Mucosa of descending colon (tissue), 3 donors: ENCODE measurements around the gene WFS1. TPM values are rescaled to one million over a fixed set of nuclear protein-coding genes. Genes with fewer than 3 reads are reported as not detected.

Experiments
- ATAC-seq: fragments of 200-7000 bp; cut with Tn5 transposase; one replicate; pipeline ENCODE4 v1.9.1; 2020; ENCODE audit warnings: mild to moderate bottlenecking, moderate library complexity
- DNase-seq, 3 donors: peaks; one replicate each; pipeline ENCODE4 v3.0.0-alpha.2; 2020
- H3K36me3 ChIP-seq: fragments of 200-600 bp; one replicate; pipeline ENCODE4 v1.8.0; 2021; ENCODE audit warnings: low read depth, mild to moderate bottlenecking
- H3K4me1 ChIP-seq: fragments of 200-600 bp; one replicate; pipeline ENCODE4 v1.8.0; 2021; ENCODE audit warnings: low read depth, mild to moderate bottlenecking
- H3K4me3 ChIP-seq: fragments of 200-600 bp; one replicate; pipeline ENCODE4 v1.8.0; 2021; ENCODE audit warnings: mild to moderate bottlenecking
- H3K9me3 ChIP-seq: fragments of 200-600 bp; one replicate; pipeline ENCODE4 v1.8.0; 2021; ENCODE audit warnings: mild to moderate bottlenecking
- intact Hi-C, 2 donors: fragments of 100-400 bp; cut with DNase I in 1 of 2; cut with micrococcal nuclease in 1 of 2; formaldehyde crosslinking; loops; one replicate each; pipeline versions ENCODE4 v1.11.0 to v1.11.1; 2022; cut with DNase I, micrococcal nuclease
- total RNA-seq, 3 donors: library from RNA; stranded (reverse); fragmentation: NEBNext Ultra II Directional in 2 of 3; extraction: Animal tissue kit (Norgen Biotek cat#: 25700) in 2 of 3; gene quantifications; one replicate each; pipeline versions ENCODE4 v1.2.1 to v1.2.4, GENCODE V29; 2021 to 2023
- TF ChIP-seq, protein P1 (sequence below): fragments of 200-600 bp; IDR thresholded peaks from one replicate; pipeline ENCODE4 v1.8.0; 2022; ENCODE audit warnings: antibody characterized with exemption, mild to moderate bottlenecking
- donor health status: DM: no; HTN: no; CAD: no; lungs with moderate emphysema.
- donor health status: DM: no; HTN: no; CAD: no.
- donor health status: DM: no; HTN: yes; CAD: no.

WFS1 gene
- total RNA-seq, 3 donors from 2014 or later = 5.8 to 39.2 (median 14.9) TPM

DNA sequence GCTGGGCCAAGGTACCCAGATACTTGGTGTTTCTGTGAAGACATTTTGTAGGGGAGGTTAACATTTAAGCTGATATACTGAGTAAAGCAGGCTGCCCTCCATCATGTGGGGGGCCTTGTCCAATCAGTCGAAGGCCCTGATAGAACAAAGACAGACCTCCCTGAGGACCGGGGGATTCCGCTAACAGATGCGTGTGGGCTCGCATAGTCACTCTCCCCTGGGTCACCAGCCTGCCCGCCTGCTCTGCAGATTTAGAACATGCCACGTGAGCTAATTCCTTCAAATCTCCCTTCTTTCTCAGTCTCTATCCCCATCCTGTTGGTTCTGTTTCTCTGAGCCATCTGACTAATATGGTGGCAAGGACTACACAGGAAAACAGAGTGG is 60.7 kb downstream of the WFS1 start:
- H3K4me1 ChIP-seq = no peaks in the 10 kb centered on the region
- no peak overlapping the region for H3K4me3 ChIP-seq
- H3K9me3 ChIP-seq = no peaks in the 10 kb centered on the region
- TF ChIP-seq, protein P1, sequence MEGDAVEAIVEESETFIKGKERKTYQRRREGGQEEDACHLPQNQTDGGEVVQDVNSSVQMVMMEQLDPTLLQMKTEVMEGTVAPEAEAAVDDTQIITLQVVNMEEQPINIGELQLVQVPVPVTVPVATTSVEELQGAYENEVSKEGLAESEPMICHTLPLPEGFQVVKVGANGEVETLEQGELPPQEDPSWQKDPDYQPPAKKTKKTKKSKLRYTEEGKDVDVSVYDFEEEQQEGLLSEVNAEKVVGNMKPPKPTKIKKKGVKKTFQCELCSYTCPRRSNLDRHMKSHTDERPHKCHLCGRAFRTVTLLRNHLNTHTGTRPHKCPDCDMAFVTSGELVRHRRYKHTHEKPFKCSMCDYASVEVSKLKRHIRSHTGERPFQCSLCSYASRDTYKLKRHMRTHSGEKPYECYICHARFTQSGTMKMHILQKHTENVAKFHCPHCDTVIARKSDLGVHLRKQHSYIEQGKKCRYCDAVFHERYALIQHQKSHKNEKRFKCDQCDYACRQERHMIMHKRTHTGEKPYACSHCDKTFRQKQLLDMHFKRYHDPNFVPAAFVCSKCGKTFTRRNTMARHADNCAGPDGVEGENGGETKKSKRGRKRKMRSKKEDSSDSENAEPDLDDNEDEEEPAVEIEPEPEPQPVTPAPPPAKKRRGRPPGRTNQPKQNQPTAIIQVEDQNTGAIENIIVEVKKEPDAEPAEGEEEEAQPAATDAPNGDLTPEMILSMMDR = no peak
- ATAC-seq = no peak
- no peaks in the 10 kb centered on the region for H3K36me3 ChIP-seq
- no peak for DNase-seq
- intact Hi-C loops = no loop called here

DNA sequence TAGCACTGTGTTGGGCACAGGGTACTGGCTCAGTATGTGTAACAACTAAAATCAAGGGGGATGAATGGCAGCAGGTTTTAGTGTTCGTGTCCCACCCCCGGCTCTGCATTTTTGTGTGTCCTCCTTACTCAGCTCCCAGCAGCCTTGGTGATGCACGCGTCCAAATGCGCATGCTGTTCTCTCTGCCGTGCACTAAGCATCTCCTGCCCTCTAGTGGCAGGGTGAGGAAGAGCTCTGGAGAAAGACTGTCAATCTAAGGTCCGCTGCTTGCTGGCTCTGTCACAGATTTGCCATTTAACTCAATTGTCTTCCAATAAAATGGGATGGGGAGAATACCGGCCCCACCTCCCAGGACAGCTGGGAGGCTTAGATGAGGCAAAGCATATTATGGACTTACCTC is 61.4 kb downstream of the WFS1 start:
- no peaks in the 10 kb centered on the region for H3K36me3 ChIP-seq
- no peaks in the 10 kb centered on the region for H3K4me1 ChIP-seq
- intact Hi-C loops = no loop called here
- ATAC-seq (no peak), DNase-seq (peak in 1 of 3 donors; percentile 33)
- TF ChIP-seq, protein P1 = peak; percentile 13
- H3K4me3 ChIP-seq = no peak overlapping the region
- H3K9me3 ChIP-seq = no peaks in the 10 kb centered on the region

DNA sequence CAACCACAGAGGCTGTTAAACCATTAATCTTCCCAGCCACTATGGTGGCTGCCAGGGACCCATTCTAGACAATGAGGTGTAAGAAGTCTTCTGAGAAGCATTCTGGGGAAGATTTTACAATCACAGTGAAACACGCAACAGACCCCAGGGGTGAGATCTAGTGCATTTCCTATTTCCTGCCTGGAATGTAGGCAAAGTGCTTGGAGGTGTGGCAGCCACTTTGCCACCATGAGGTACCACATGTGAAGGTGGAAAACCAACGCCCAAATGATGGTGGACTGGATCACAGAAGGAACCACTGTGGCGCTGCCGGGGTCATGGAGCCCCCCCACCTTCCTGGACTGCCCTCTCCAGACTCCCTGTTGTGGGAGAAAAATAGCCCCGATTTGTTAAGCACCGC is 61.8 kb downstream of the WFS1 start:
- DNase-seq (no peak), ATAC-seq (no peak)
- intact Hi-C loops = no loop called here
- no peaks in the 10 kb centered on the region for H3K9me3 ChIP-seq
- H3K36me3 ChIP-seq = no peaks in the 10 kb centered on the region
- H3K4me1 ChIP-seq = no peaks in the 10 kb centered on the region
- no peak overlapping the region for H3K4me3 ChIP-seq
- TF ChIP-seq, protein P1 = no peak

DNA sequence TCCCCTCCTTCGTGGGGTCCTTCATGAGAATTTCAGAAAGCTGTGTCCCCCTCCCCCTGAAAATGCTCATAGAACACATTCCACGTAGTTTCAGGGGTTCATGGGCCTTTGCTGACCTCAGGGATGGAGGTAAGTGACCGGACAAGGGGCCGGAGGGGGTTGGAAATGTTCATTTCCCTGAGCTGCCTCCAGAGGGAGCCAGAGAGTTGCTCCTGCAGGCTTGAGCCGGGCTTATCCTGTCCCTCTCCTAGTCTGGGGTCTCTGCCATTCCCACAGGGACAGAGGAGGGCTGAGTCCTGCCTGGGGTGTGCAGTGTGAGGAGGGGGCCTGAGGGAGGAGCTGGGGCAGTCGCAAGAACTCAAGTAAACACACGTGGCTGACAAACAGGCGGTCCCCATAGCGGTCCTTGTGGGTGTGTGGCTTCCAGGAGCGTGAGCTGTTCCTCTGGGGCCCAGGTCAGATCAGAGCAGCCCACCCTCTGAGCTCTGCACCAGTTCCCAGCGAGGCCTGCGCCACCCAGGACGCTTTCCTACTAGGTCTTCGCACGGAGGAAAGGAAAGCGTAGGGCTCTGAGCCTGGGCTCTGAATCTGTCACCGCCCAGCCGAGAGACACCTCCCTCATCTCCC is 62.5 kb downstream of the WFS1 start:
- peak in 1 of 3 donors; percentile 39 for DNase-seq
- Histone ChIP-seq H3K4me3 (no peak overlapping the region), H3K9me3 (no peaks in the 10 kb centered on the region), H3K4me1 (no peaks in the 10 kb centered on the region), H3K36me3 (no peaks in the 10 kb centered on the region)
- TF ChIP-seq, protein P1 = peak; percentile 65
- intact Hi-C loops = no loop called here
- ATAC-seq = no peak

DNA sequence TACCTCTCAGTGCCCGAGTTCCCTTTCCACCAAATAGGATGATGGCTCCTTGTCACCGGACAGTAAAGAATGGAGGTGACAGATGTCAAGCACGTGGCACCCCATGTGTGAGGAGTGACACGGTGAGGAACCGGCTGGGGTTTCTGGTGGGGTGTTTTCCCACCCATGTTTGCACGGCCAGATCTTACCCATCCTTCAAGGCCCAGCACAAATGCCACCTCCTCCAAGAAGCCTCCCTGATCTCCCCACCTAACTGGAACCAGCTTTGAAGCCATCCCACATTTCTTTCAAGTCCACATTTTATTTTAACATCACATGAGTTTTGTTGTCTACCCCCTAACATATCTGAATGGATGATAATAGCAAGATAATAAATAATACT is 63.0 kb downstream of the WFS1 start:
- Histone ChIP-seq H3K4me1 (no peaks in the 10 kb centered on the region), H3K4me3 (no peak overlapping the region), H3K36me3 (no peaks in the 10 kb centered on the region), H3K9me3 (no peaks in the 10 kb centered on the region)
- DNase-seq (no peak), ATAC-seq (no peak)
- intact Hi-C loops = no loop called here
- TF ChIP-seq, protein P1 = no peak
